HG03457 (cell line): ENCODE results near the gene ARPC3.
"Not testable (repeated sequence)": the region's sequence is repeated elsewhere in the genome, so short reads cannot be mapped to it uniquely, and the experiment has no call there.

Experiments
- ATAC-seq: cut with Tn5 transposase; IDR thresholded peaks from one replicate; pipeline ENCODE4 v1.9.1; 2021; ENCODE audit warnings: moderate number of reproducible peaks; ENCODE audit not compliant: unreplicated experiment

ARPC3 gene

DNA sequence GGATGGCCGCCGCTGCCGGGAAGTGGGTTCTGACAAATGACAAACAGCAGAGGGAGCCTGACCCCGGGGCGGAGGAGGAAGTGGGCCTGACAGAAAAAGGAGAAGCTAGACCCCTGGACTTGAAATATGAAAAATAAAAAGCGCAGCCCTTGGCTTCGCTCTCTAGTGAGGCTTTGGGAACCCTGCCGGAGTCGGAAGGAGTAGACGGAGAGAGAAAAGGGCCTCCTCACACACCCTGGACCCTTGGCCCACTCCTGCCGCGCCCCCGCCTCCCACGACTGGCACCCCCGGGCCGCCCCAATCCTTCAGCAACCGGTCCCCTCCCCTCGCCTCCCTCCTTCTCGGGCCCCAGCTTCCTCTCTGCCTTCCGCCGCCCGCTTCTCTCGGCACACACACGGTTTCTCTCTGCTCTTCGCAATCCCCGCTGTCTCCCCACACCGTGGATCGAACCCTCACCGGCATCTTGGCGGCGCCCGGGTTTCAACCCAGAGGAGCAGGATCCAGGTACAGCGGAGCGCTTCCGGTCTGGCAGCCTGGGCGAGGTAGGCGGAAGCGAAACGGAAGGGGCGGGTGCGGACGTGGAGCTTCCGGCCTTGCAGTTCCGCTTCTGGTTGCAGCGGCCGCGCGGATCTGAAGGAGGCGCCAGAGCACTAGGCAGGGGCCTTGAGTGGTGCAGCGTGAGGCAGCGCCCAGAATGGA is at the start of gene ARPC3:
TSS of gene ARPC3 (minus strand) at position 539 of the 699 bp plus-strand sequence. CDS start at position 462, 77 bp downstream.
- ATAC-seq: peak; percentile 87

DNA sequence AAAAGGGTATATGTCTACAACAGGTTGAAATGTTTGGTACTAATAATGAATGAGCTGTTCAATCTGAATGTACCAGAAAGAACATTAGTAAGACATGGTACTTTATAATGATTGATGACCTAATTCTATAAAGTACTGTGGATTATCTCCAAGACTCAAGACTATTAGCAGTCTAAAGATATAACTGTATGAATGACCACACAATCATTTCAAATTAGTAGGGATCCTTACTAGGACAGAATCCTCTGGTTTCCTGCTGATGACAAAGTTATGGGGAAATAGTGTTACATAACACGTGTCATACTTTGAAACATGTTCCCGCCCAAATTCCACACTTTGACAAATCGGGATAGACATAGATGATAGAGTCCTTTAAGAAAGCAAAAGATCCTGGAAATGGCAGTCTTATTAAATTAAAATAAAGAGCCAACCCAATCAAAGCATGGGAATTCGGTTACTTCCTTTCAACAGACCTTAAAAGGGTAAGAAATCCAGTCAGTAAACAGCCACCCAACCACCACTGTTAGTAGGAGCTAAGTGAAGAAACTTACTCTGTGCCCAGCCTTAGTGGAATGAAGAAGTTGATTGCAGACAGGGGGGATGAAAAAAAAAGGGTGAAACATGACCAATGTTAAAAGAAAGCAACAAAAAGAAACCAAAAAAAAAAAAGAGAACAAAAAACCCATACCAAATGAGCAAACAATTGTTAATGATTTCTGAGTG is 49.0 kb upstream of the ARPC3 start:
- ATAC-seq: no peak

DNA sequence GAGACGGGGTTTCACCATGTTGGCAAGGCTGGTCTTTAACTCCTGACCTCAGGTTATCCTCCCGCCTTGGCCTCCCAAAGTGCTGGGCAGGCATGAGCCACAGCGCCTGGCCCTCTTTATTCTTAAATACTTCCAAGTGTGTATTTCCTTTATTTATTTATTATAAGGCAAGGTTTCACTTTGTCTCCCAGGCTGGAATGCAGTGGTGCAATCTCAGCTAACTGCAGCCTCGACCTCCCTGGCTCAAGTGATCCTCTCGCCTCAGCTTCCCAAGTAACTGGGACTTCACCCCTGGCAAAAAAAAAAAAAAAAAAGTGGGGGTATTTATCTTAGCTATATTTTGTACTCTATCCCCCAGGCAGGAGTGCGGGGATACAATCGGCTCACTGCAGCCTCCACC is 25.3 kb upstream of the ARPC3 start:
- no peak for ATAC-seq

DNA sequence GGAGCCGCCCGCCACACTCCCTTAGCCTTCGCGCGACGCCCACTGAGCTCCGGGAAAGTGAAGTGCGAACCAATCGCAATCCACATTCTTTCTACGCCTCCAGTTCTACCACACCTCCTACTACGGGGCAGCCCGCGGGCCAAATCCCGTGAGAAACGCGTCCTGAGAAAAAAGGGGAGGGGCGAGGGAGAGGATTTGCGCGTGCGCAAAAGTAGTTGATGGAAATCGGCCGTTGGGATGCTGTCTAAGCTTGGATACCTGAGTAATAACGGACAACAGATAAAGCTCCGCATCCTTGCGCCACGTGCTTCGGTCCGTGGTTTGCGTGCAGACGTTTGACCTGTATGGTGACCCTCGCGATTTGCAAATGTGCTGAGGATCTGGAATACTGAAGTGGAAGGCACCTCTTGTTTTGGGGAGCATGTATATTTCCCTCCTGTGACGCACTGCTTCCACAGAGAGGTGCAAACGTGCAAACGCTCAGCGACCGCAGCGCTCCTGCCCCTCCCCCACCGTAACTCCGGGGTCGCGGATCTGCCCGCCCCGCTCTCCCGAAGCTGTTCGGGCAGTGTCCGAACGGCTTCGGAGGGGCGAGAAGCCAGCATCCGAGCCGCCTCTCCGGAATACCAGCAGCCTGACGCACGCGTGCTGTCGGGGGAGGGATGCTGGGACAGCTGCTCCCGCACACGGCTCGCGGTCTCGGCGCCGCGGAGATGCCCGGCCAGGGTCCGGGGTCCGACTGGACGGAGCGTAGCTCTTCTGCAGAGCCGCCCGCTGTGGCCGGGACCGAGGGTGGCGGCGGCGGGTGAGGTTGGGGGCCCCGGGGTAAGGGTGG is 18.3 kb upstream of the ARPC3 start, which contains the start of the genes FAM216A and GPN3:
TSS of gene FAM216A (plus strand) at position 632 of the 835 bp plus-strand sequence. CDS start at position 663, 31 bp downstream.
TSS of gene GPN3 (minus strand) at position 44 of the 835 bp plus-strand sequence. CDS start 54 bp downstream, outside the sequence.
- peak; percentile 57 for ATAC-seq

DNA sequence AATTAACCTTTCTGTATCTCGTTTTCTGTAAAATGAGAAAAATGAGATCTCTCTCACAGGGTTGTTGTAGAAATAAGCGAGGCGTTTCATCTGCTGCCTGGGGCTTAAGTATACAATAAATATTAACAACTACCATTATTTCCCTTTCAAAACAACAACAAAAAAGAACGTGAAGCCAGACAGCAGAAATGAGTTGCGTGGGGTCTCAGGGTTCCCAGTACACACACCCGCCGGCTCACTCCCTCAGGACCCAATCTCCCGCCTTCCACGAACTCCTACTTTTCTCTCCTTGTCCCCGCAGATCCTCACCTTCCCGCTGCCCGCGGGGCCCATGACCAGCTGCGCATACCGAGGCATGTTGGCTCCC is 17.7 kb upstream of the ARPC3 start:
- ATAC-seq: no peak

DNA sequence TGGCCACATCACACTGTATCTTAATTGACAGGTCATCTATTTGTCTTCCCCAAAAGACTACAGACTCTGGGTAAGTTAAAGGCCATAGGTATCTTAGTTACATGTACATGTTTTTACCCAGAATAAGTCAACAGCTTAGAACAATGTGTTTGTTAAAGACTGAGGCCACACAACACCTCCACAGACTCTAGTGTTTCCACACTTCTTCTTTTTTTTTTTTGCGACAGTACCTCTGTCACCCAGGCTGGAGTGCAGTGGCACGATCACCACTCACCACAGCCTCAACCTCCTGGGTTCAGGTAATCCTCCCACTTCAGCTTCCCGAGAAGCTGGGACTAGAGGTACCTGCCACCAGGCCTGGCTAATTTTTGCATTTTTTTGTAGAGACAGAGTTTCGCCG is 16.7 kb upstream of the ARPC3 start:
- no peak for ATAC-seq

DNA sequence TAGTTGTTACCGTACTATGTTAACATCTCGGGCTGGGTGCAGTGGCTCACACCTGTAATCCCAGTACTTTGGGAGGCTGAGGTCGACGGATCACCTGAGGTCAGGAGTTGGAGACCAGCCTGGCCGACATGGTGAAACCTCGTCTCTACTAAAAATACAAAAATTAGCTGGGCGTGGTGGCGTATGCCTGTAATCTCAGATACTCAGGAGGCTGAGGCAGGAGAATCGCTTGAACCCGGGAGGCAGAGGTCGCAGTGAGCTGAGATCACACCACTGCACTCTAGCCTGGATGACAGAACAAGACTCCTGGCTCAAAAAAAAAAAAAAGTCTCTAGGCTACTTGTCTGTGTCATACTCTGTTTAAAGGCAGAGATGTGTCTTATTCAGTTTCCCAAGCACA is 15.6 kb upstream of the ARPC3 start:
- not testable (repeated sequence) for ATAC-seq

DNA sequence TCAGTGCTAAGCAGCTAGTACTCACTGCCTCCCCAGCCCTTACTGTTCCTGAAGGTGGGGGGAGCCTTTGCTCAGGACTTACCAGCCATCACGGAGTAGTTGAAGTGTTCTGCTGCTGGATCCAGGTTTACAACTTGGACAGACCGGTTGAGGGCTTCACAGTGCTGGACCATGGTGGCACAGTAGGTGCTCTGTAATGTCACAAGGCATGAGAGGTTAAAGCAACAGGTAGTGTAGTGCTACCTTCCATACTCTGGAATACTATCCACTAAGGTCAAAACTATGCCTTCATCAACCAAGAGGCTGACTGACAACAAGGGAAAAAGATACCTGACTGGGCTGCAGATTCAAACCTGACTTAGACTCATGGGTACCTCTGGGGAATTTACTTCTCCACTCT is 14.9 kb upstream of the ARPC3 start:
- no peak for ATAC-seq

DNA sequence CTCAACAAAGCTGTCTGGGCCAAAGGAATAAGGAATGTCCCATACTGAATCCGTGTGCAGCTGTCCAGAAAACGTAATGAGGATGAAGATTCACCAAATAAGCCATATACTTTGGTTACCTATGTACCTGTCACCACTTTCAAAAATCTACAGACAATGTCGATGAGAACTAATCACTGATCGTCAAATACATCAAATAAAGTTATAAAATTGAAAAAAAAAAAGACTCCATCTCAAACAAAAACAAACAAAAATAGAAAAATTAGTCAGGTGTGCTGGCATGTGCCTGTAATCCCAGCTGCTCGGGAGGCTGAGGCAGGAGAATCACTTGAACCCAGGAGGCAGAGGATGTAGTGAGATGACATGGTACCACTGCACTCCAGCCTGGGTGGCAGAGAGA is 11.1 kb upstream of the ARPC3 start:
- not testable (repeated sequence) for ATAC-seq

DNA sequence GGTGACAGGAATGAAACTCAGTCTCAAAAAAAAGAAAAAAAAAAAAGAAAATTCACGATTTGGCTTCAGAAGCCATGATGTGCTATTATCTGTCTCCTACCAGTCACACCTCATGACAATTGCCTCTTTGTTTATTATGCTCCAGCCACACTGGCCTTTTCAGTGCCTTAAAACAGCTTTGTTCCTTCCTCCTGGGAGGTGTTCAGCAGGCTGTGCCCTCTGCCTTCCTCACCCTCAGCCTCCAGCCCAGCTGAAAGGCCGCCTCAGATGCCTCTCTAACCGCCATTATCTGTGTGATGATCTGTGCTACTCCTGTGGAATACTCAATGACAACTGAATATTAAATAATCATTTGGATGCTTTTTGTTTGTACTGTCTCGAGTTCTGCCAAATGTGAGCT is 8.6 kb upstream of the ARPC3 start:
- ATAC-seq: no peak

DNA sequence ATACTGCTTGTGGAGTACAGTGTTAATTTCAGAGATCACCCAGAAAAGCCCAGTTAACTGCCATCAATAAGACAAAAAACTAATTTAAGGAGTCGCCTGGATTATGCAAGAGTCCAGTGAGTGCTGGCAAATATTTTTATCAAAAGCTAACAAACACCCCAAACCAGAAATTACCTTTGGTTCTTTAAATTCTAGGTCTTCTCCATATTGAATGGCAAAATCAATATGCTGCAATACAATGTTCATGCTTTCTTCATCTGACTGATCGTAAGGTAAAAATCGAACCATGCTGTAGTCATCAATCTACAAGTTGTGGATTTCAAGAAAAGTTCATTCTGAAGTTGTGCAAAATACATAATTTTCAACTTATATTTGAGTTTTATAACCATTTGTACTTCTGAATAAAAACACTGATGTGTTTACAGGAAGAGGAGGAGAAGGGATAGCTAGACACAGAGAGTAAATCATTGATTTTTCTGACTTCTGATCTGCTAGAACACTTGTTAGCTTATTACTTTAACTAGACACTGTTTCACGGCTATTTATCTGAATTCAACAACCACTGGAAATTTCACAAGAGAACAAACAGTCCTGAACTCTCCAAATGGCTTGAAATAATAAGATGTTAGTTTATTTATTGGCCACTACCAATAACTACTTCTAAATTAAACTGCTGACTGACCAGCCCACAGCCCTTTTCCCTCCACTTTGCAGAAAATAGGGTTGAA is 3.6 kb upstream of the ARPC3 start:
- no peak for ATAC-seq

DNA sequence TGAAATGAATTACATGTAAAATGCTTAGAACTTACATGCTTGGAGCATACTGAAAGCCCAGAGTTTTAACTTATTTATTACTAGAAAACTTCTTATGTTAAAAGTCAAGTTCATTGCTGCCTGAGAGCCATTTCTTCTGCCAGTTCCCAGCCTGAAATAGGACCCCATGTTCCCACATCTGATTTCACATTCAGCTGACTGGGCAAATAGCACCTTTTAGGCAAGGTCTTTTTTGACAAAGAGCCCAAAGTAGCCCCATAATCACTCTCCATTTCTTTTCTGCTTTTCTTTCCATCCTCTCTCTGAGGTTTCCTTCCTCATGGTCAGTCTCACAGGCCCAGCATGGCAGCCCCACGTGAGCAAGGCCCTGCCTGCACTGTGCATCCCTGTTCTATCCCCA is 1.1 kb upstream of the ARPC3 start:
- ATAC-seq: no peak

DNA sequence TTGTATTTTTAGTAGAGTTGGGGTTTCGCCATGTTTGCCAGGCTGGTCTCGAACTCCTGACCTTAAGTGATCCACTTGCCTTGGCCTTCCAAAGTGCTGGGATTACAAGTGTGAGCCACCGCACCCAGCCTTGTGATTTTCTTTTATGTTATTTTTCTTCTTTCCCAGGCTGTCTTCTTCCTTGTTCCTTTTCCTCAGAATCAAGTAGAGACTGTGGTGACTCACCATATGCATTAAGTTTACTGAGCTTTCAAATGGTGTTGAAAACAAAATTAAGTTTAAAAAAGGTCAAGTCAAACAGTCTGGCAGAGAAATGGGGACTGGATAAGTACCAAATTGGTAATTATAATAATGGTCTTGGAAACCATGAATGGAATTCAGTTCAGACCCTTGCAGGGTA is 5.7 kb downstream of the ARPC3 start:
- ATAC-seq: no peak

DNA sequence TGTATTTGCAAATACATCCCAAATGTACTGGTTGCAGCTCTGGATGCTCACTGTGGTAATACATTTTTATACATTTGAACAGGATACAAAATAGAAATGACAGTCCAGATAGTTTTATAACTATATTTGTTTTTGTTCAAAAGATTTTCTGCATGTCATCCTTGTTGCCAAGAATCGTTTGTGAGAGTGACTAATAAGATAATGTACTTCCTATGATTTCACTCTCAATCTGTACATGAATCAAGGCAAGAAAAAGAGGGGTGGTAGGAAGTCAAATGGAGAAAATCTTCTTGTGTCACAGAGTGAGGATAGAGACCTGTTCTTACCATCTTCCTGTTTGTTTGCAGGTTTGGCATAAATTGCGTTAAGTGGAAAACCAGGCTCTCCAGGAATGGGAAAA is 13.9 kb downstream of the ARPC3 start:
- no peak for ATAC-seq

DNA sequence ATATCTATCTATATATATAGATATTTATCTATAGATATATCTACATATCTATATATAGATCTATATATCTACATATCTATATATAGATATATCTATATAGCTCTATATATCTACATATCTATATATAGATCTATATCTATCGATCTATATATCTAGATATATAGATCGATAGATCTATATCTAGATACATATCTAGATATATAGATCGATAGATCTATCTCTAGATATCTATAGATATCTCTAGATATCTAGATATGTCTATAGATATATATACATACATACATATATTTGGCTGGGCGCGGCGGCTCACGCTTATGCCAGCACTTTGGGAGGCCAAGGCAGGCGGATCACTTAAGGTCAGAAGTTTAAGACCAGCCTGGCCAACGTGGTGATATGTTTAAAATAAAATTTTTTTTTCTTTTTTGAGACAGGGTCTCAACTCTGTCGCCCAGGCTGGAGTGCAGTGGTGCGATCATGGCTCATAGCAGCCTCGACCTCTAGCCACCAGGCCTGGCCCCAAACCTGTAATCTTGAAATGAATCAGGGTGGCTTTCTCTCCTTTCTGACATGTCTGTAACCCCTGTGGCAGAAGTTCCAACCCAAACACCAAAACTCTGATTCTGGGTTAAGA is 18.1 kb downstream of the ARPC3 start:
- no peak for ATAC-seq

DNA sequence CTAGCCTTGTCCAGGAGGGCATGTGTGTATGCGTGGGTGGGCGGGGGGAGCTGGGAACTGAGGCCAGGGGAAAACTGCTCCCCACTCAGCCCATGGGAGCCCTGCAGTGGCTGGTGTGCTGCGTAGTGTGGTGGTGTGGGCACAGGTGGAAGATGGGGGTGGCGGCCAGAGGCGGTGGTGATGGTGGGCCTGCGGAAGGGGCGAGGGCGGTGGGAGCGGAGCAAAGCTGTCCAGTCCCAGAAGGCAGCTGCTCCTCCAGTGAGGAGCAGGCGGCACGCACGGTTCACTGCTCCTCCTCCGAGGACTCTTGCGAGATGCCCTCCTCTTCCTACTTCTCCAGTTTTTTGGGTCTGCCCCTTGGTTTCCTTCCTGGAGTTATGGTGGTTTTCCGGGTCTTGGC is 20.5 kb downstream of the ARPC3 start:
- ATAC-seq: not testable (repeated sequence)

DNA sequence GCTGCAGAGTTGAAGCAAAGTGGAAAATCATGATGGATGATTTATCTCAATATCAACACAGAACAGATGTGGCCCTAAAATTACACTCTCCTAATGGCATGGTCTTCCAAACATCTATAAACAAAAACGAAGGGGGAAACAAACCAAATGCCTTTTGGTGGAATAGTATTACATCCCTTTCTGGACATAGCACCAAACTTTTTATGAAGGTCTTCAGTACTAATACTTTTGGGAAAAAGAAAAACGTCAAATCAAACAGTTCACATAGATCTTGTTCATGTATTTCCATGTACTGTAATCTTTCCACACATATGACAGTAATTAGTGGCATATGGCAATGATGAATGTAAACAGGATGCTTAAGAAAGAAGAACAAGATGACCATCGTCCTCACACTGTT is 23.7 kb downstream of the ARPC3 start:
- ATAC-seq: no peak

DNA sequence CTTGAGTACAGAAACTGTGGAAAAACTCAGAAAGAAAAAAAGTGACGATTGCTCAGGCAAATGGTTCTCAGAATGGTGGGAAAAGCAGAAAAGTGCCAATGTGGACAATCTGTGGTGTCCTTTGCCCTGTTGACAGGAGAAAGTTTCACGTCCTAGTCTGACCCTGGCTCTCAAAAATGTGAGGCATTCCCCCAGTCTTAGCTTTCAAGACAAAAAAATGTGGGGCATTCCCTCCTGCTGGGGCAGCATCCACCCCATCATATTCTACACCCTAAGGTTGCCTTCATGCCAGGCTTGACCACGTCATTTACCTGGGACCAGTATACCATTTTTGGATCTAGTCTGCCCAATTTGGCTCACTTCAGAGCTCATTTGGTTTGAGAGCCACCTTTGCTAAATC is 25.9 kb downstream of the ARPC3 start:
- no peak for ATAC-seq

DNA sequence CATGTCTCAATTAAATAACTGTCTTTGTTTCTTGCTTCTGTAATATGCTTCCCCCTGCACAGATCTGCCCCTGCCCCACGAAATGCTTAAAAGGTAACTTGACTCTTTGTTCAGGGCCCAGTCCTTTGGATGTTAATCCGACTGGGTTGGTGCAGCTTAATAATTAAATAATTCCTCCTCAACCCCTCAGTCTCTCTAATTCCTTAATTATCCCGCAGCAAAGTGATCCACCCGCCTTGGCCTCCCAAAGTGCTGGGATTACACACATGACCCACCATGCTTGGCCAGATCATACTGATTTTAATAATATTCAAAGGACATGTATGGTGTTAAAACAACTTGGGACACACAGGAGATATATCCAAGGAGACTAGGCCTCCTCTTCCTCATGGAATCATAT is 28.4 kb downstream of the ARPC3 start:
- ATAC-seq: no peak

DNA sequence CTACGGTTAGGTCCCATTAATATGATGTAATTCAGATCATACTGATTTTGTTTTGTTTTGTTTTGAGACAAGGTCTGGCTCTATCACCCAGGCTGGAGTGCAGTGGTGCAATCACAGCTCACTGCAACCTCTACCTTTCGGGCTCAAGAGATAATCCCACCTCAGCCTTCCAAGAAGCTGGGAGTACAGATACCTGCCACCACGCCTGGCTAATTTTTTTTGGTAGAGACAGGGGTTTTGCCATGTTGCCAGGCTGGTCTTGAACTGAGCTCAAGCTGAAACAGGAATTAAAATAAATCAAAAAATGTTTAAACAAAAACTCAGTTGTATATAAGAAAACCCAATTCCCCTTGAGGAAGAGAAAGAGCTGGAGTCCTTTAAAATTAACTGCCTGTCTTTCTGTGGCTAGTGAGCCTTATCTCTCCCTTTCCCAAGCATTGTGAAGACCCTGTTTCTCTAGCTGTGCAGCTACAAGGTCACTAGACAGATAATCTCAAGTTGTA is 28.9 kb downstream of the ARPC3 start:
- ATAC-seq: no peak
